K562 (cell line): ENCODE data around the gene DNAJC30.

Experiments used
- BHLHE40 ChIP-seq: IDR thresholded peaks from 2 replicates; pipeline ENCODE4 v1.6.1; 2011; ENCODE audit warnings: low read length, improper control_type of control experiment
- MAZ ChIP-seq, 2 experiments: fragments of 450-650 bp in 1 of 2; sonication (generic) in 1 of 2; formaldehyde crosslinking; IDR thresholded peaks in 1 of 2; conservative IDR thresholded peaks in 1 of 2; 2 replicates each; pipeline versions ENCODE4 v1.4.0 to v1.5.0; 2020; ENCODE audit warnings: mild to moderate bottlenecking in 1 of 2, missing genetic modification reagents in 1 of 2
- SP1 ChIP-seq: sonication (generic); formaldehyde crosslinking; IDR thresholded peaks from 2 replicates; pipeline ENCODE4 v1.8.1; 2022; ENCODE audit warnings: mild to moderate bottlenecking, missing genetic modification reagents
- ZFP36 ChIP-seq: fragments of 150-350 bp; IDR thresholded peaks from 2 replicates; pipeline ENCODE4 v1.6.1; 2018; ENCODE audit warnings: low read length, low read depth; ENCODE audit not compliant: partially characterized antibody
- TF ChIP-seq, protein P1 (sequence below): fragments of 250-450 bp; sonication (Bioruptor Pico); IDR thresholded peaks from 2 replicates; pipeline ENCODE4 v1.5.1; 2021; ENCODE audit warnings: mild to moderate bottlenecking

DNA sequence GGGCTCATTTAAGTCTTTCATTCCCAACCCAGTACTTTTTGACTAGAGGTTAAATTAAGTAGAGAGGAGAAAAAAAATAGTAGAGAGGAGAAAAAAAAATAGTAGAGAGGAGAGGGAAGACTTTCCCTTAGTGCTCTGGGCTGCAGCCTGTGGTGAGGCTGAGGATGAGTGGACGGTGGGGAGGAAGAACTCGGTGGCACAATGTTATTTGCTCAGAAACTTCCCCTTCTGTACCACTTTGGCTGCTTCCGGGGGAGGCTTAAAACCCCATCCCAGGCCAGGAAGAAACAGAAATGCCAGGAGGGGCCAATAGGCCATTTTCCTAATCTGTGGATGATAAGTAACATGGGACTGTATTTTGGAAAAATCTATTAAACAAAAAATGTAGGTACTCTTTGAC lies 44.3 kb downstream of the DNAJC30 start:
- no peak for TF ChIP-seq MAZ (CRISPR knock-in tag; conservative IDR thresholded peaks at IDR 0.05 in 1 of 2, IDR thresholded peaks at IDR 0.05 in 1 of 2)
- TF ChIP-seq, protein P1, sequence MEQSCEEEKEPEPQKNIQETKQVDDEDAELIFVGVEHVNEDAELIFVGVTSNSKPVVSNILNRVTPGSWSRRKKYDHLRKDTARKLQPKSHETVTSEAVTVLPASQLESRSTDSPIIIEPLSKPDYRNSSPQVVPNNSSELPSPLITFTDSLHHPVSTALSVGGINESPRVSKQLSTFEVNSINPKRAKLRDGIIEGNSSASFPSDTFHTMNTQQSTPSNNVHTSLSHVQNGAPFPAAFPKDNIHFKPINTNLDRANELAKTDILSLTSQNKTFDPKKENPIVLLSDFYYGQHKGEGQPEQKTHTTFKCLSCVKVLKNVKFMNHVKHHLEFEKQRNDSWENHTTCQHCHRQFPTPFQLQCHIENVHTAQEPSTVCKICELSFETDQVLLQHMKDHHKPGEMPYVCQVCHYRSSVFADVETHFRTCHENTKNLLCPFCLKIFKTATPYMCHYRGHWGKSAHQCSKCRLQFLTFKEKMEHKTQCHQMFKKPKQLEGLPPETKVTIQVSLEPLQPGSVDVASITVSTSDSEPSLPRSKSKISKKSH (CRISPR knock-in tag) = no peak
- TF ChIP-seq SP1 (CRISPR knock-in tag) = no peak
- no peak for TF ChIP-seq ZFP36
- no peak for TF ChIP-seq BHLHE40
